ENCODE results near the gene GFRA4.

The GFRA4 gene

GRCh38 chr20:3673221-3674070 is 10.2 kb upstream of the GFRA4 start:
- ChIA-PET CTCF (interaction anchor here (1.1 to 1.8 kb wide), 2 partner anchors 9 to 19 kb away, joined by 3 to 5 read pairs; no protein-coding TSS in a partner anchor), POLR2A (interaction anchor here (0.7 kb wide), 1 partner anchor 98 kb away, joined by 3 read pairs; no protein-coding TSS in a partner anchor)
- no peak for TF ChIP-seq CTCF (IDR thresholded peaks at IDR 0.05; ENCODE audit: control extremely low read depth, extremely low read depth, low read depth, missing control alignments)
- no peak for DNase-seq (ENCODE audit: extremely low spot score)

- CTCF ChIA-PET: no interaction called here
- TF ChIP-seq CTCF (IDR thresholded peaks at IDR 0.05; ENCODE audit: control extremely low read depth, extremely low read depth, low read depth, missing control alignments): no peak
- POLR2A ChIA-PET: interaction anchor here (0.7 kb wide), 1 partner anchor 97 kb away, joined by 3 read pairs; no protein-coding TSS in a partner anchor
- DNase-seq (ENCODE audit: extremely low spot score): no peak
Measured at GRCh38 chr20:3672547-3673171, 9.5 kb upstream of the GFRA4 start.

GRCh38 chr20:3671986-3672546 is 8.9 kb upstream of the GFRA4 start:
- no peak for DNase-seq (ENCODE audit: extremely low spot score)
- TF ChIP-seq CTCF (IDR thresholded peaks at IDR 0.05; ENCODE audit: control extremely low read depth, extremely low read depth, low read depth, missing control alignments): no peak
- ChIA-PET POLR2A (no interaction called here), CTCF (interaction anchor here (0.9 to 4.9 kb wide), 2 partner anchors 39 to 98 kb away, joined by 3 to 19 read pairs; no protein-coding TSS in a partner anchor)

- ChIA-PET POLR2A (no interaction called here), CTCF (interaction anchor here (4.9 kb wide), 1 partner anchor 40 kb away, joined by 19 read pairs; no protein-coding TSS in a partner anchor)
- no peak for TF ChIP-seq CTCF (IDR thresholded peaks at IDR 0.05; ENCODE audit: control extremely low read depth, extremely low read depth, low read depth, missing control alignments)
- DNase-seq (ENCODE audit: extremely low spot score): no peak
Measured at GRCh38 chr20:3670945-3671344, 7.7 kb upstream of the GFRA4 start.

- no peak for DNase-seq (ENCODE audit: extremely low spot score)
- POLR2A ChIA-PET: no interaction called here
- CTCF ChIA-PET: interaction anchor here (4.9 kb wide), 1 partner anchor 40 kb away, joined by 19 read pairs; no protein-coding TSS in a partner anchor
Measured at GRCh38 chr20:3670511-3670910, 7.3 kb upstream of the GFRA4 start.

More at GRCh38 chr20:3670511-3670910, 7.3 kb upstream of the GFRA4 start:
- no peak for TF ChIP-seq CTCF (IDR thresholded peaks at IDR 0.05; ENCODE audit: control extremely low read depth, extremely low read depth, low read depth, missing control alignments)

Data from GM10248 (cell line).